ENCODE results near the gene FTSJ3.
"Not testable (repeated sequence)": the region's sequence is repeated elsewhere in the genome, so short reads cannot be mapped to it uniquely, and the experiment has no call there.

Gene FTSJ3

GRCh38 chr17:63826468-63827001, 928 bp downstream of the FTSJ3 start:
- DNase-seq = no peak

GRCh38 chr17:63824362-63824761, 3.1 kb downstream of the FTSJ3 start:
- DNase-seq = no peak

- DNase-seq = no peak
Measured at GRCh38 chr17:63823659-63824331, 3.7 kb downstream of the FTSJ3 start.

GRCh38 chr17:63822537-63822936, 4.9 kb downstream of the FTSJ3 start:
- no peak for DNase-seq

- no peak for DNase-seq
Measured at GRCh38 chr17:63821804-63822203, 5.7 kb downstream of the FTSJ3 start.

- no peak for DNase-seq
Measured at GRCh38 chr17:63820963-63821561, 6.4 kb downstream of the FTSJ3 start.

GRCh38 chr17:63819585-63820537, 7.6 kb downstream of the FTSJ3 start:
- DNase-seq = peak; percentile 22

- no peak for DNase-seq
Measured at GRCh38 chr17:63819131-63819530, 8.3 kb downstream of the FTSJ3 start.

GRCh38 chr17:63817736-63818385, 9.6 kb downstream of the FTSJ3 start:
- DNase-seq = no peak

GRCh38 chr17:63816669-63817068, 10.8 kb downstream of the FTSJ3 start:
- no peak for DNase-seq

- no peak for DNase-seq
Measured at GRCh38 chr17:63816123-63816522, 11.3 kb downstream of the FTSJ3 start.

- DNase-seq = no peak
Measured at GRCh38 chr17:63809970-63810369, 17.5 kb downstream of the FTSJ3 start.

GRCh38 chr17:63805591-63805990, 21.9 kb downstream of the FTSJ3 start:
- no peak for DNase-seq

- DNase-seq = no peak
Measured at GRCh38 chr17:63804328-63804727, 23.1 kb downstream of the FTSJ3 start.

GRCh38 chr17:63800783-63801182, 26.7 kb downstream of the FTSJ3 start:
- DNase-seq = no peak

- DNase-seq = no peak
Measured at GRCh38 chr17:63798572-63799106, 28.8 kb downstream of the FTSJ3 start.

GRCh38 chr17:63796375-63796774, 31.1 kb downstream of the FTSJ3 start:
- not testable (repeated sequence) for DNase-seq

- no peak for DNase-seq
Measured at GRCh38 chr17:63792055-63792729, 35.3 kb downstream of the FTSJ3 start.

GRCh38 chr17:63790057-63790456, 37.4 kb downstream of the FTSJ3 start:
- DNase-seq = no peak

GRCh38 chr17:63786971-63787711, 40.3 kb downstream of the FTSJ3 start:
- no peak for DNase-seq

GRCh38 chr17:63786117-63786516, 41.3 kb downstream of the FTSJ3 start:
- no peak for DNase-seq

Measured in CD4-positive, alpha-beta T cell treated with Interleukin-12 subunit alpha and Interleukin-12 subunit beta, for 1 hour (primary cell).